ENCODE measurements around the gene CDC14B.
"Not testable (repeated sequence)": the region's sequence is repeated elsewhere in the genome, so short reads cannot be mapped to it uniquely, and the experiment has no call there.

The CDC14B gene

DNA sequence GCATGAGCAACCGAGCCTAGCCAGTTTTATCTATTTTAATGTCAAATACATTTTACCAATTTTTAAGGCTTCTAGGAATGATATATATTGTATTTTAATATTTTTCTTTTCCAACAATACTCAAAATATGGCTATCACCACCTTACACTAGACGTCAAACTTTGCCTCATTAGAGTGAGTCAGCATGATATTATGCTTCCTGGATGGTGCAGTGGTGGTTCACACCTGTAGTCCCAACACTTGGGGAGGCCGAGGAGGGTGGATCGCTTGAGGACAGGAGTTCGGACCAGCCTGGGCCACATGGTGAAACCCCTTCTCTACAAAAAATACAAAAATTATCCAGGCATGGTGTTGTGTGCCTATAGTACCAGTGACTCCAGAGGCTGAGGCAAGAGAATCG lies 7.3 kb upstream of the CDC14B start:
- no peak for DNase-seq (ENCODE audit: low spot score)

- no peak for DNase-seq (ENCODE audit: low spot score)
Observed at GRCh38 chr9:96621618-96622017, 2.0 kb upstream of the CDC14B start.

DNA sequence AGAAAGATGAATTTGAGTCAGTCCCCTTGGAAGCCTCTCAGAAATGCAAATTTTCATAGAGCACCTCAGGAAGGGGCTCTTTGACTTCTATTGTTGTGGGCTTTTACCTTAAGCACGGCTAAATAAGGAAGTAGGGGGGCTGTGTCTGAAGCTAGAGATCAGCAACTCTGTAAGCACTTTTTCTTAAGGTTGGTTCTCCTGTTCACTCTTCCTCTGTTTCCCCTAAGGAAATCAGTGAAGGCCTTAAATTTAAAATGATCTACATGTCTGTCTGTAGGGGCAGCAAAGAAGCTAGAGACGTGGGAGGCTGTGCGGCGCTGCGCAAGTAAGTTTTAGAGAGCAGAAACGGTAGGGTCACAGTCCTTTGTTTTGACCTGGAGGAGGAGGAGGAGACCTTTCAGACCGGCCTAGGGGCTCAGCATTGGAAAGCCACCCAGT lies 1.2 kb upstream of the CDC14B start:
- DNase-seq (ENCODE audit: low spot score): peak; percentile 13

- no peak for DNase-seq (ENCODE audit: low spot score)
Observed at GRCh38 chr9:96620181-96620514, 505 bp upstream of the CDC14B start.

DNA sequence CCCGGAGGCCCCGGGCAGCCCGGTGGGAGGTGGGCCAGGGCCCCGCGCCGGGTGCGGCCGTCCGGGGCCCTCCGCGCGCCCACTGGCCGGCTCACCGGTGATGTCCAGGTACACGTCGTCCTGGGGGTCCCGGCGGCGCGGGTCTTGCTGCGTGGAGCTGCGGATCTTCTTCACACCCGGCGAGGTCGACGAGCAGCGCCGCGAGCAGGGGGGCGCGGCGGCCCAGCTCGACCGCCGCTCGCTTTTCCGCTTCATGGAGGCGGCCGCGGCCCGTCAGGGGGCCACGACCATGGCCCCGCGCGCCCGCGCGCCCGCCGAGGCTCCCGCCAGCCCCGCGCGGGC lies 548 bp downstream of the CDC14B start:
- DNase-seq (ENCODE audit: low spot score): no peak

DNA sequence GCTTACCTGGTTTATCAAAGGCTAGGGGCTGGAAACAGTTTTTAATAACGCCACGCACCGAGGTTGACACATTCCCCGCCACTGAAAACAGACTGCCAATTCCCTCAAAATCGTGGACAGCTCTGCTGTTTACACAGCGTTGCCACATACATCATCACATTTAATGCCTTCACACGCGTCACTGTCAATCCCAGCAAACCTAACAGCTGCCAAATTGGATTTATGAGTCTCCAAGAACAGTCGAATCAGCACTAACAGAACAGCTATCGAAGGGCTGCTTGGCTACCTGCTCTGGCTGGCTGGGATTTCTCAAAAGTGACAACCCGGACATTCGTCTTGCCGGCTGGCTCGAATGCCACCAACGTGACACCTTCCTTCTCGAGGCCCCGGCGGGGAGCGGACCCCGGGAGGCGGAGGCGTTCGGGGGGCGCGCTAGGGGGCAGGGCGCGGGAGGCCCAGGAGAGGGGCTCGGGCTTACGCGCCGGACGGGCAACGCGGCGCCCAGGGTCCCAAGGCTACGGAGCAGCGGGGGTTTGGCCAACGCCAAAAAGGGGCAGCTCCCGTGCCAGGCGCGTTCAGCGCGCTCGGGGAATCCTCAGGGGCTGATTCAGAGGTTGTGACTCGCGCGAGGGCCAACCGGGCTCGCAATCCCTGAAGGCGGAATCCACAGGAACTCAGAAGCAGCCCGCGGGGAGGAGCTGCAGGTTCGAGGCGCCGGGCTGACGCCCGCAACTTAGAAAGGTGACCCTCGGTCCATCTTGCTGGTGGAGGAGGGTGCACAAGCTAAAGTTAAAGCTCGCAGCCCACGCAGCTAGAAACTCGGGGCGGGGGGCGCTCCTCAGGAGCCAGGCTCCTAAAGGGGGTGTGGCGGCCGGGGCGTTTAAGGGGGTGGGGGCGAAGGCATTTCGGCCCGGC lies 1.2 kb downstream of the CDC14B start:
- DNase-seq (ENCODE audit: low spot score): peak; percentile 49

GRCh38 chr9:96617439-96618185 lies 2.0 kb downstream of the CDC14B start:
- no peak for DNase-seq (ENCODE audit: low spot score)

DNA sequence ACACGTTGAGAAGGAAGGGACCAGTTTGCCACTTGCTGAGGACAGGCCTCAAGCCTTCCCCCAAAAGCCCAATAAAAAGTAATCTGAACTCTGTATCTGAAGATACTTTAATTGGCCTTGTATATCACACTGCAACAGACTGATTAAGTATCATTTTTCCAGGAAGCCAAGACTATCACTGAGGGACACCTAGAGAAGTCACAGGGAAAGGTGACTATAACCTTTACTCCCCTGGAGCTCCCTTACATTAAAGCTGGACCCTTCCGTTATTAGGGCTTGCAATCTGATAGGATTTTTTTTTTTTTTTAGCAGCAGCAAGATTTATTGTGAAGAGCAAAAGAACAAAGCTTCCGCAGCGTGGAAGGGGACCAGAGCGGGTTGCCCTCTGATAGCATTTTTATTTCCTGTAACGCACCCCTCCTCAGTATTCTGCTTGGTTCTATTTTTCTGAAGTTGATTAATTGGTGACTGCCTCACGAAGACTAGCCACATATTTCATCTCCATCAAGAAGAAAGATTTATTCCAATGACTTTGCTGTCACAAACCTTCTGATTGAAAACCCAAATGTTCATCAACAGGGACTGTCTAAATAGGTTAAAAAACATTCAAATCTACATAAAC lies 2.7 kb downstream of the CDC14B start:
- no peak for DNase-seq (ENCODE audit: low spot score)

DNA sequence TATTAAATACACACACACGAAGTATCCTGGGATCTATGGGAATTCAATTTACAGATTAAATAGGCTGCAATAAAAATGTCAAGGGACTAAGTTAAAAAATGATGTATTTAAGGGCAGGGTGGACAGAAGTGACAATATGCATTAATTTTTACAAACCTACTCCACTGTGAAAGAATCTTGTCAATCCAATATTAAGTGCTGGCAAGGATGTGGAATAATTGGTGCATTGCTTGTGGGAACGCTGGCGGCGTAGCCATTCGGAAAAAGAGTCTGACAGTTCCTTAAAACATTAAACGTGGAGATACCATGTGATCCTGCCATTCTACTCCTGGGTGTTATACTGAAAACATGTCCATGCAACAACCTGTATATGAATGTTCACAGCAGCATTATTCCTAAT lies 4.2 kb downstream of the CDC14B start:
- no peak for DNase-seq (ENCODE audit: low spot score)

GRCh38 chr9:96614664-96615063 lies 5.0 kb downstream of the CDC14B start:
- not testable (repeated sequence) for DNase-seq (ENCODE audit: low spot score)

DNA sequence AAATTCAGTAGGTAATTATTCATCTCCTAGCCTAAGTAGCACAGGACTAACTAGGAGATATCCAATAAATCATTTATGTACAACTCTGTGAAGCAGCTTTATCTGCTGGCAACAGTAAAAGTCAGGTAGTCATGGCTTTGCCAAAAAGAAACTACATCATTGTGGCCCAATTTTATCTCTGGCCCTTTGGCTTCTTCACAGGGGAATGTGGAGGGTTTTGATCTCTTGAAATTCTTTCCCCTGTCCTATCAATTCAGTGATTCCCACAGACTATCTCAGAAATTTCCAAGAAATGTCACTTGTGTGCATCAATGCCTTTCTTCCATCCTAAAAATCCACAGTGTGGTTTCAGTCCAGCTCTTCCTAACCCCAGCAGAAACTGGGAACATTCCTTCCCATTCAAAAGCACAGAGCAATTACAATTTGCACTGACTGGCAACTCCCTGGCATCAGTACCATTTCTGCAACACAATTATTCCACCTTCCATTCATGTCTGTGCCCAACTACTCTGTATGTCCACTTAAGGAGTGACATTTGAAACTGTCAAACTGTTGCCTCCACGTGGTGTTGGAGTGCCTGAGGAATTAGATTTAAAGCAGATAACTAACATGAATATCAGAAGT lies 6.6 kb downstream of the CDC14B start:
- DNase-seq (ENCODE audit: low spot score): no peak

- DNase-seq (ENCODE audit: low spot score): no peak
Observed at GRCh38 chr9:96612105-96612965, 7.3 kb downstream of the CDC14B start.

GRCh38 chr9:96611302-96611701 lies 8.3 kb downstream of the CDC14B start:
- DNase-seq (ENCODE audit: low spot score): no peak

GRCh38 chr9:96609732-96610131 lies 9.9 kb downstream of the CDC14B start:
- DNase-seq (ENCODE audit: low spot score): no peak

DNA sequence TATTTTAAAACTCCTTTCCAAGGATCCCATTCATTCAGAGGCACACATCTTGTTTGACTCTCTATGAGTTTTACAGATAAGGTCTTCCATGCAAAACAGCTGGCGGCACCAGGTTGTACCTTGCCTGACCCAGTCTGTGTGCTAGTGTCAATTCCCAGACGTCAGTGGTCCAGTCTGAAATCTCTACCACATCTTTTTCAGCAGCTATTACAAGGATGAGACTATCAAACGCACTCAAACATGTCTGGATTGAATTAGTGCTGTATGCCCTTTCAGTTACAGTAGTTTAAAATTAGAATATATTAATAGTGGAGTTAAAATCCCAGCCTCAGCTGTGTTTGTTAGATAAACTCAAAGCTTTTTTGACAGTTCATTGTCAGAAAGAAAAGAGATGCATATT lies 11.7 kb downstream of the CDC14B start:
- DNase-seq (ENCODE audit: low spot score): no peak

- no peak for DNase-seq (ENCODE audit: low spot score)
Observed at GRCh38 chr9:96605328-96605727, 14.3 kb downstream of the CDC14B start.

DNA sequence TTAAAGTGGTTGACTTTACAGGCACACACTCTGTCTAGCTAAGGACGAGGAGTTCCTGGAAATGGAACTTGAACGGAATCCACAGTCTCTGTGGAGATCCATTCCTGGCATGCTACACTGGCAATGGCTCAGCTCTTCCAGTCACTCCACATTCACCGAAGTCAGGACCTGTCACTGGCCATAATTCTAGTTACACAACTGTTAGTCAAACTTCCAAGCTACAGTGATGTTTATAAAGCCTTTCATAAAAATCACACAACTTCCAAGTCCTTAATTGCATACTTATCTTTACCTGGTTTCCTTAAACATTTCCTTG lies 15.7 kb downstream of the CDC14B start:
- no peak for DNase-seq (ENCODE audit: low spot score)

- no peak for DNase-seq (ENCODE audit: low spot score)
Observed at GRCh38 chr9:96603305-96604003, 16.2 kb downstream of the CDC14B start.

DNA sequence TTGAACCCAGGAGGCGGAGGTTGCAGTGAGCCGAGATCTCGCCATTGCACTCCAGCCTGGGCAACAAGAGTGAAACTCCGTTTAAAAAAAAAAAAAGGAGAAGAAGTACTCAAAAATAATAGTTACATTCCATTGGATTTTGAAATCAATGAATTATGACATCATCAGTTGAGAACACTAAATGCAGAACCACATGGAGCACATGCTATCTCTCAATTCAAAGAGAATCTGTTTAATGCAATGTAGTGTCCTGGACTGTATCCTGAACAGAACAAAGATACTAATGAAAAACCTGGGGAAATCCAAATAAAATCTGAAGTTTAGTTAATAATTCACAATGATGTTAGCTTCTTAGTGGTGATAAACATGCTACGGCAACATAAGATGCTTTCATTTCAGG lies 20.3 kb downstream of the CDC14B start:
- DNase-seq (ENCODE audit: low spot score): no peak

DNA sequence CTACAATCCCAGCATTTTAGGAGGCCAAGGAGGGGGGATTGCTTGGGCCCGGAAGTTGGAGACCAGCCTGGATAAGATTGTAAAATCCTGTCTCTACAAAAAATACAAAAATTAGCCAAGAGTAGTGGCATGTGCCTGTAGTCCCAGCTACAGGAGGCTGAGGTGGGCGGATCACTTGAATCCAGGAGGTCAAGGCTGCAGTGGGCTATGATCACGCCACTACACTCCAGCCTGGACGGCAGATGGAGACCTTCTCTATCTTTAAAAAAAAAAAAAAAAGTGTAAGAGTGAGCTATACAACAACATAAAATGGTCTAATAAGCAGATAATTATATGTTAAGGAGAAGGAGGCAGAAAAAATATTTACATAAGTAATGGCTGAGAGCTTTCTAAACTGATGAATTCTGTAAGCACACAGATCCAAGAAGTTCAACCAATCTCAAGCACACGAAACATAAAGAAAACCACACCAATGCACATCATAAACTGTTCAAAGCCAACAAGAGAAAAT lies 23.0 kb downstream of the CDC14B start:
- no peak for DNase-seq (ENCODE audit: low spot score)
